PC-3 (cell line): Measurements from ENCODE around the gene LYPLA2. TPM values are rescaled to one million over a fixed set of nuclear protein-coding genes. Genes with fewer than 3 reads are reported as not detected.
"Not testable (repeated sequence)": the region's sequence is repeated elsewhere in the genome, so short reads cannot be mapped to it uniquely, and the experiment has no call there.

ENCODE experiments used
- ATAC-seq: fragments of 200-7000 bp; cut with Tn5 transposase; 2 replicates; pipeline ENCODE4 v1.9.1; 2020; ENCODE audit warnings: mild to moderate bottlenecking, moderate library complexity
- BruUV-seq: library from RNA; stranded (reverse); fragments of 400-500 nt; replicated peaks from 2 replicates; lab custom pipeline; 2021; lab: Mats Ljungman, UMichigan
- CTCF ChIA-PET: fragments of 300-600 bp; sonication (Branson Sonifier 250); formaldehyde crosslinking; loops from one replicate; lab custom pipeline; 2022; ENCODE audit warnings: antibody characterized with exemption; lab: Charles Lee
- POLR2A ChIA-PET: fragments of 300-600 bp; sonication (Branson Sonifier 250); formaldehyde crosslinking; loops from one replicate; lab custom pipeline; 2022; ENCODE audit warnings: antibody characterized with exemption; ENCODE audit not compliant: unreplicated experiment; lab: Charles Lee
- DNase-seq: peaks from one replicate; pipeline ENCODE4 v3.0.0-alpha.2; 2015
- H2AFZ ChIP-seq: fragments of 300-600 bp; sonication (generic); 2 replicates; pipeline ENCODE4 v1.6.0; 2016; ENCODE audit warnings: antibody characterized with exemption, low read length
- H3F3A ChIP-seq: fragments of 300-600 bp; sonication (generic); one replicate; pipeline ENCODE4 v1.6.0; 2017; ENCODE audit warnings: antibody characterized with exemption, low read length, control low read depth, mild to moderate bottlenecking; ENCODE audit not compliant: unreplicated experiment
- H3K27ac ChIP-seq: fragments of 300-600 bp; sonication (generic); 2 replicates; pipeline ENCODE4 v1.5.1; 2016; ENCODE audit warnings: mild to moderate bottlenecking, low read length
- H3K27me3 ChIP-seq: fragments of 300-600 bp; sonication (generic); 2 replicates; pipeline ENCODE4 v1.6.1; 2016; ENCODE audit warnings: low read length, mixed read lengths
- H3K36me3 ChIP-seq: fragments of 300-600 bp; sonication (generic); 2 replicates; pipeline ENCODE4 v1.6.1; 2016; ENCODE audit warnings: low read depth, mixed run types, low read length, mixed read lengths
- H3K4me1 ChIP-seq: fragments of 300-600 bp; sonication (generic); 2 replicates; pipeline ENCODE4 v1.5.1; 2016; ENCODE audit warnings: low read length; ENCODE audit not compliant: insufficient read depth
- H3K4me2 ChIP-seq: fragments of 300-600 bp; sonication (generic); 2 replicates; pipeline ENCODE4 v1.6.0; 2016; ENCODE audit warnings: low read length
- H3K4me3 ChIP-seq: fragments of 300-600 bp; sonication (generic); 2 replicates; pipeline ENCODE4 v1.5.1; 2016; ENCODE audit warnings: mild to moderate bottlenecking, low read length, mixed read lengths
- H3K79me2 ChIP-seq: fragments of 300-600 bp; sonication (generic); 2 replicates; pipeline ENCODE4 v1.6.1; 2017; ENCODE audit warnings: low read length, mixed read lengths
- H3K9ac ChIP-seq: fragments of 300-600 bp; sonication (generic); 2 replicates; pipeline ENCODE4 v1.6.0; 2016; ENCODE audit warnings: mild to moderate bottlenecking, low read length
- H3K9me2 ChIP-seq: fragments of 300-600 bp; sonication (generic); replicated peaks from 2 replicates; pipeline ENCODE4 v1.6.1; 2016; ENCODE audit warnings: mixed run types, low read length, mixed read lengths
- H3K9me3 ChIP-seq: fragments of 300-600 bp; sonication (generic); 2 replicates; pipeline ENCODE4 v1.6.1; 2016; ENCODE audit warnings: low read length, mixed read lengths
- H4K20me1 ChIP-seq: fragments of 300-600 bp; sonication (generic); 2 replicates; pipeline ENCODE4 v1.6.1; 2016; ENCODE audit warnings: low read length, mixed read lengths
- EZH2 ChIP-seq: fragments of 300-600 bp; sonication (generic); IDR thresholded peaks from one replicate; pipeline ENCODE4 v1.6.1; 2017; ENCODE audit warnings: antibody characterized with exemption, mild to moderate bottlenecking, low read length; ENCODE audit not compliant: unreplicated experiment
- EZH2phosphoT487 ChIP-seq: fragments of 300-600 bp; sonication (generic); IDR thresholded peaks from 2 replicates; pipeline ENCODE4 v1.6.1; 2018; ENCODE audit warnings: mild to moderate bottlenecking, antibody characterized with exemption, low read length, borderline replicate concordance
- intact Hi-C: fragments of 100-400 bp; cut with micrococcal nuclease; formaldehyde crosslinking; loops from 2 replicates; pipeline ENCODE4 v1.9.0; 2023
- total RNA-seq: library from RNA; depleted of rRNA; stranded (reverse); fragments of >200 nt; gene quantifications from 2 replicates; pipeline ENCODE4 v1.2.3, GENCODE V29; 2014
- TF ChIP-seq, protein P1 (sequence below): fragments of 300-600 bp; sonication (generic); conservative IDR thresholded peaks from 2 replicates; pipeline ENCODE4 v1.5.1; 2017; ENCODE audit warnings: antibody characterized with exemption, low read depth, mild to moderate bottlenecking, low read length

LYPLA2 gene
- total RNA-seq, 1 experiment from 2014 or later, result 142 TPM

DNA sequence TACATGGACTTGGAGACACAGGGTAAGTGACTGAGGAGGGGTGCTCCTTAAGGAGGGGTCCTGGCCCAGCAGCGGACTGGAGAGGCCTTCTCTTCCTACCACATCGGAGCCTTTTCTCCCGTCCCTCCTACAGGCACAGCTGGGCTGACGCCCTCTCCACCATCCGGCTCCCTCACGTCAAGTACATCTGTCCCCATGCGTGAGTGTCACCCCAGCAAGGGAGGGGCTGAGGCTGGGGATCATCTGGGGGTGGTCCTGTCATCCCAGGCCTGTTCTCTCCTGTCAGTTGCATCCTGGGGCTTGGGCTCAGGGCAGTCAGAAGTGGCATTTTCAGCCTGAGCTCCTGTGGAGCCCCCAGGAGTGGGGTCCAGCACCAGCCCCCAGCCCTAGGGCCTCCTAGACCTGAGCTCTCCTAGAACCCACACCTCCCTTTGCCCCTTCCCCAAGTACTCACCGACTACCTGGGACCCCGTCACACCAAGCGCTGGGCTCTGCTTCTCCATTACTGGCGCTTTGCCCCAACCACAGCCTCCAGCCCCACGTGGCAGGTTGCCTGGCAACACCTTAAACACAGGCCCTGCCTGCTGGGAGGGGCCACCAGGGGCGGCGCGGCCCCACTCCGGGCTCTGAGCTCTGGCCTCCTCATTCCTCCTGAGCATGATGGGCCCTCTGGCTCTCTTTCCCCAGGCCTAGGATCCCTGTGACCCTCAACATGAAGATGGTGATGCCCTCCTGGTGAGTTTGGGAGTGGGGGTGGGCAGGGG is 2.3 kb downstream of the LYPLA2 start:
- Histone ChIP-seq H3K4me3 (peak overlapping the region; percentile 100), H3K4me2 (peak overlapping the region; percentile 100), H3K9ac (no peak overlapping the region), H3K9me2 (no peaks in the 10 kb centered on the region), H2AFZ (no peak overlapping the region), H3K27ac (no peak overlapping the region), H3F3A (peaks cover 13% of the 10 kb centered on the region), H3K79me2 (peaks cover 27% of the 10 kb centered on the region), H3K36me3 (peaks cover 14% of the 10 kb centered on the region), H3K9me3 (no peaks in the 10 kb centered on the region), H4K20me1 (no peaks in the 10 kb centered on the region), H3K27me3 (no peaks in the 10 kb centered on the region), H3K4me1 (peaks cover 24% of the 10 kb centered on the region)
- intact Hi-C loops, result no loop called here
- no TSS peak for BruUV-seq
- DNase-seq (no peak), ATAC-seq (no peak)
- ChIA-PET POLR2A (no interaction called here), CTCF (no interaction called here)
- no peak for TF ChIP-seq EZH2phosphoT487
- TF ChIP-seq, protein P1, sequence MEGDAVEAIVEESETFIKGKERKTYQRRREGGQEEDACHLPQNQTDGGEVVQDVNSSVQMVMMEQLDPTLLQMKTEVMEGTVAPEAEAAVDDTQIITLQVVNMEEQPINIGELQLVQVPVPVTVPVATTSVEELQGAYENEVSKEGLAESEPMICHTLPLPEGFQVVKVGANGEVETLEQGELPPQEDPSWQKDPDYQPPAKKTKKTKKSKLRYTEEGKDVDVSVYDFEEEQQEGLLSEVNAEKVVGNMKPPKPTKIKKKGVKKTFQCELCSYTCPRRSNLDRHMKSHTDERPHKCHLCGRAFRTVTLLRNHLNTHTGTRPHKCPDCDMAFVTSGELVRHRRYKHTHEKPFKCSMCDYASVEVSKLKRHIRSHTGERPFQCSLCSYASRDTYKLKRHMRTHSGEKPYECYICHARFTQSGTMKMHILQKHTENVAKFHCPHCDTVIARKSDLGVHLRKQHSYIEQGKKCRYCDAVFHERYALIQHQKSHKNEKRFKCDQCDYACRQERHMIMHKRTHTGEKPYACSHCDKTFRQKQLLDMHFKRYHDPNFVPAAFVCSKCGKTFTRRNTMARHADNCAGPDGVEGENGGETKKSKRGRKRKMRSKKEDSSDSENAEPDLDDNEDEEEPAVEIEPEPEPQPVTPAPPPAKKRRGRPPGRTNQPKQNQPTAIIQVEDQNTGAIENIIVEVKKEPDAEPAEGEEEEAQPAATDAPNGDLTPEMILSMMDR, result no peak
- no peak for TF ChIP-seq EZH2

DNA sequence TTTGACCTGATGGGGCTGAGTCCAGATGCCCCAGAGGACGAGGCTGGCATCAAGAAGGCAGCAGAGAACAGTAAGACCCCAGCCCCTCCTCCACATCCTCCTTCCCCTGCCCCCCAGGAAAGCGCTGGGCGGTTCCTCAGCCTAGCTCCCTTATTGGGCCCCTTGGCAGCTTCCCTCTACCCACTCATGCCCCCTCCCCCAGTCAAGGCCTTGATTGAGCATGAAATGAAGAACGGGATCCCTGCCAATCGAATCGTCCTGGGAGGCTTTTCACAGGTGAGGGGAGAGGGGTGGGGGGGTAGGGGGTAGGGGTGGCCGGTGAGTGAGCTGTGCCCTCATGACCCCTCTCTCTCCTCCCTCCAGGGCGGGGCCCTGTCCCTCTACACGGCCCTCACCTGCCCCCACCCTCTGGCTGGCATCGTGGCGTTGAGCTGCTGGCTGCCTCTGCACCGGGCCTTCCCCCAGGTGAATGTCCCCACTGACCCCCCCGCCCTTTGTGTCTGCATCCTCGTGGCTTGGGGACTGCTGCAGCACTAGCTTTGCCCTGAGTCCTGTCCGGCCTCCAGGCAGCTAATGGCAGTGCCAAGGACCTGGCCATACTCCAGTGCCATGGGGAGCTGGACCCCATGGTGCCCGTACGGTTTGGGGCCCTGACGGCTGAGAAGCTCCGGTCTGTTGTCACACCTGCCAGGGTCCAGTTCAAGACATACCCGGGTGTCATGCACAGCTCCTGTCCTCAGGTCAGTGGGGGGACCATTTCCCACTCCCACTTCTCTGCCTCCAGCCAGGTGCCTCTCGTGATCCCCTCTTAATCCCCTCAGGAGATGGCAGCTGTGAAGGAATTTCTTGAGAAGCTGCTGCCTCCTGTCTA is 3.2 kb downstream of the LYPLA2 start:
- ChIA-PET POLR2A (no interaction called here), CTCF (interaction anchor here (0.8 kb wide), 1 partner anchor 22 kb away, joined by 4 read pairs; no protein-coding TSS in a partner anchor)
- Histone ChIP-seq H3K79me2 (peaks cover 32% of the 10 kb centered on the region), H3K27ac (no peak overlapping the region), H4K20me1 (no peaks in the 10 kb centered on the region), H3K9me3 (no peaks in the 10 kb centered on the region), H3K9me2 (no peaks in the 10 kb centered on the region), H3K36me3 (peaks cover 14% of the 10 kb centered on the region), H3K27me3 (no peaks in the 10 kb centered on the region), H3K9ac (no peak overlapping the region), H3K4me2 (no peak overlapping the region), H3K4me3 (no peak overlapping the region), H2AFZ (no peak overlapping the region), H3K4me1 (peaks cover 27% of the 10 kb centered on the region), H3F3A (peaks cover 13% of the 10 kb centered on the region)
- BruUV-seq, result no TSS peak
- intact Hi-C loops, result no loop called here
- TF ChIP-seq, protein P1, result no peak
- TF ChIP-seq EZH2phosphoT487, result no peak
- no peak for TF ChIP-seq EZH2
- no peak for ATAC-seq
- DNase-seq, result no peak

DNA sequence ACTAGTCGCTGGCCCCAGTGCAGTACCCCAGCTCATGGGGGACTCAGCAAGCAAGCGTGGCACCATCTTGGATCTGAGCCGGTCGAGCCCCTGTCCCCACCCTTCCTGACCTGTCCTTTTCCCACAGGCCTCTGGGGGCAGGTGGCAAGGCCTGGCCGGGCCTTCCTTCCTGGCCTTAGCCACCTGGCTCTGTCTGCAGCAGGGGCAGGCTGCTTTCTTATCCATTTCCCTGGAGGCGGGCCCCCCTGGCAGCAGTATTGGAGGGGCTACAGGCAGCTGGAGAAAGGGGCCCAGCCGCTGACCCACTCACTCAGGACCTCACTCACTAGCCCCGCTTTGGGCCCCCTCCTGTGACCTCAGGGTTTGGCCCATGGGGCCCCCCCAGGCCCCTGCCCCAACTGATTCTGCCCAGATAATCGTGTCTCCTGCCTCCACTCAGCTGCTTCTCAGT is 3.8 kb downstream of the LYPLA2 start:
- CTCF ChIA-PET, result interaction anchor here (0.8 kb wide), 1 partner anchor 23 kb away, joined by 4 read pairs; no protein-coding TSS in a partner anchor

More for the DNA sequence above, 3.8 kb downstream of the LYPLA2 start:
- POLR2A ChIA-PET, H3K4me3 ChIP-seq, H3F3A ChIP-seq, ATAC-seq, H3K27ac ChIP-seq, DNase-seq, H3K27me3 ChIP-seq, H4K20me1 ChIP-seq, H2AFZ ChIP-seq, intact Hi-C loops, H3K9me2 ChIP-seq, H3K4me2 ChIP-seq, H3K9ac ChIP-seq, H3K9me3 ChIP-seq: not testable (repeated sequence)
- Histone ChIP-seq H3K36me3 (peaks cover 14% of the 10 kb centered on the region), H3K4me1 (peaks cover 27% of the 10 kb centered on the region), H3K79me2 (peaks cover 34% of the 10 kb centered on the region)
- BruUV-seq, result TSS peak; percentile 16
